Astrocyte of the spinal cord (primary cell): ENCODE measurements around the gene TET2.

Source experiments
- DNase-seq: peaks from one replicate; pipeline ENCODE4 v3.0.0; 2011; ENCODE audit warnings: low read depth, low spot score
- H3K4me3 ChIP-seq: 2 replicates; pipeline ENCODE4 v1.5.1; 2011; ENCODE audit warnings: low read depth, mild to moderate bottlenecking, low read length, moderate library complexity
- in situ Hi-C: cut with HindIII; loops from 2 replicates; pipeline ENCODE4 v1.10.0; 2017; ENCODE audit warnings: low sequenced_read_pairs
- TF ChIP-seq, protein P1 (sequence below): IDR thresholded peaks from 2 replicates; pipeline ENCODE4 v1.5.1; 2012; ENCODE audit warnings: low read depth, mild to moderate bottlenecking, low read length, inconsistent platforms

The TET2 gene

DNA sequence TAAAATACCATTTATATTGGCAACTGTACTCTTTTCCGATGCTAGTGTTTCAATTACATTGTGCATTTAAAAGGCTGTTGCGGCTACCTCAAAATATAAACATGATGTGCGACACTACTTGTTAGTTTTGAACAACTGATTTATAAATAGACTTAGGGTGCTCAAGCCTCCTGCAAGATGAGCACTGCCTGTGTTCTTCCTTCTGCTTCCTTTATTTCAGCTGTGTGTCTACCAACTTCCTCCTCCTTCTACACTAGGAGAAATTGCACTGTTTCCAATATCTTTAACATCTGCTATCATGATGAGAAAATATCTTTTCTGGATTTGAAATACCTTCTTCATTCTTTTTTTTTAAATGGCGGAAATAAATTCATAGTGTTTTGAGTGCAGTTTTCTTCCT is 24.0 kb downstream of the TET2 start:
- H3K4me3 ChIP-seq, result no peak overlapping the region
- DNase-seq, result no peak
- TF ChIP-seq, protein P1, sequence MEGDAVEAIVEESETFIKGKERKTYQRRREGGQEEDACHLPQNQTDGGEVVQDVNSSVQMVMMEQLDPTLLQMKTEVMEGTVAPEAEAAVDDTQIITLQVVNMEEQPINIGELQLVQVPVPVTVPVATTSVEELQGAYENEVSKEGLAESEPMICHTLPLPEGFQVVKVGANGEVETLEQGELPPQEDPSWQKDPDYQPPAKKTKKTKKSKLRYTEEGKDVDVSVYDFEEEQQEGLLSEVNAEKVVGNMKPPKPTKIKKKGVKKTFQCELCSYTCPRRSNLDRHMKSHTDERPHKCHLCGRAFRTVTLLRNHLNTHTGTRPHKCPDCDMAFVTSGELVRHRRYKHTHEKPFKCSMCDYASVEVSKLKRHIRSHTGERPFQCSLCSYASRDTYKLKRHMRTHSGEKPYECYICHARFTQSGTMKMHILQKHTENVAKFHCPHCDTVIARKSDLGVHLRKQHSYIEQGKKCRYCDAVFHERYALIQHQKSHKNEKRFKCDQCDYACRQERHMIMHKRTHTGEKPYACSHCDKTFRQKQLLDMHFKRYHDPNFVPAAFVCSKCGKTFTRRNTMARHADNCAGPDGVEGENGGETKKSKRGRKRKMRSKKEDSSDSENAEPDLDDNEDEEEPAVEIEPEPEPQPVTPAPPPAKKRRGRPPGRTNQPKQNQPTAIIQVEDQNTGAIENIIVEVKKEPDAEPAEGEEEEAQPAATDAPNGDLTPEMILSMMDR, result no peak
- in situ Hi-C loops, result no loop called here

DNA sequence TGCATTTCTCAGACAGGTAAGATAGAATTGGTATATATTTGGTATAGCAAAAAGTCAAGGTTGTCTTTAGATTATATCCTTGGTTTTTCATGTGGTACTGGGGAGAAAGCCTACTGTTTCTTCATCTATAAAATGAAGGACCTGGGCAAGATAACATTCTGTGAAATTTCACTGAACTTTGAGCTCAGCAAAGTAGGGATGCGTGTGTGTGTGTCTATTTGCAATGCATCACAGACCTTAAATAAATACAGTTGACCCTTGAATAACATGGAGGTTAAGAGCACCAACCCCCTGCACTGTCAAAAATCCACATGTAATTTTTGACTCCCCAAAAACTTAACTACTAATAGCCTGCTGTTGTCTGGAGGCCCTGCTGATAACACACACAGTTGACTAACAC is 25.2 kb downstream of the TET2 start:
- in situ Hi-C loops, result no loop called here
- DNase-seq, result no peak
- TF ChIP-seq, protein P1, result no peak
- no peak overlapping the region for H3K4me3 ChIP-seq

DNA sequence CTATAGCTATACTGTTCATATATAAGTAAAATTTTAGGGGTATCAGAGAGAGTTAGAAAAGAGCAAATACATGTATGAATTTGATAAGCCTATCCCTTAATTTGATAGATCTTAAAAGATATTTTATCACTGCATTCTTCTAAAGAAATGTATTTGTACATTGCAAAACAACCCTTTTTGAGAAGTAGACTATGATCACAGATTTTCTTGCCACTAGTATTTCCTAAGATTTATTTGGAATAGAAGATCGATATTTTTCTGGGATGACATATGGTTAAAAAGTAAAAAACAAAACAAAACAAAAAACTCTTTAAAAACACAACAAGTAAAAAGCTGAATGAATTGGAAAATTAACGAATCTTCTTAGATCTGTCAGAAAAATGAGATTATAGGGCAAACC is 27.4 kb downstream of the TET2 start:
- in situ Hi-C loops, result no loop called here
- TF ChIP-seq, protein P1, result no peak
- no peak overlapping the region for H3K4me3 ChIP-seq
- no peak for DNase-seq

DNA sequence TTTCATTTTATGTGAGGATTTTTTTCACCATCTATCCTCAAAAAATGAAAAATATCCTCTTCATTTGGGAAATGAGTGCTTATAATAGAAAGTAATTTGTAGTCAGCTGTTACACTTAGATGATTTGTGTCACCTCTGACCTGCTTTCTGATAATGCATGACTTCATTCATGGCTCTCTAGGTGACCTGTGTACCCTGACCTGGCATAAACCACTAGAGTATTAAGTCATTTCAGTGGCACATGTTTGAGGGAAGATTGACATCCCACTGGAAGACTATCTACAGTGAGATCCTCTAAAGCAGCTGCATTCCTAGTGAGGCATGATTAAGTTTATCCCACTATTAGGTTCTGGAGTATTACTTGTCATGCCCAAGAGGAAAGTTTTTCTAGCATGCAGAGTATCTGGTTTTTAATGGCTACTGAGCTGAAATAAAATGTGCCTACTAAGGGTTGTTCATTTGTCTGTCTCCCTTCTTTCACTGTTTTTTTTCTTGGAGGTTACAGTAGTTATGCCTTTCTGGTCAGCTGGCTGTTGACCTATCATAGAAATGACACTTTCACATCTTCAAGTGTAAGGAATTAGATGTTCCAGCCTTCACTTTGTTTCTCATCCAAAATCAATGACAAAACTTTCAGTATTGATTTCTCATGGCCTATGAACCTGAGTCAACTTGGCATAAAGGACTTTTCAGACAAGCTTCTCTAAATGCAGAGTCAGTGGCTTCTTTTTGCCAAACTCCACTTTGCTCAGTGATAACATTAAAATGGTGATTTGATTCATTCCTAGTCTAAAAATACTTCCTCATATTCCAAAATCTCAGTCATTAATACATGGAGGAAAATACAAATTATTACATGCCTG is 33.1 kb downstream of the TET2 start:
- no peak overlapping the region for H3K4me3 ChIP-seq
- in situ Hi-C loops, result no loop called here
- no peak for DNase-seq
- TF ChIP-seq, protein P1, result no peak

DNA sequence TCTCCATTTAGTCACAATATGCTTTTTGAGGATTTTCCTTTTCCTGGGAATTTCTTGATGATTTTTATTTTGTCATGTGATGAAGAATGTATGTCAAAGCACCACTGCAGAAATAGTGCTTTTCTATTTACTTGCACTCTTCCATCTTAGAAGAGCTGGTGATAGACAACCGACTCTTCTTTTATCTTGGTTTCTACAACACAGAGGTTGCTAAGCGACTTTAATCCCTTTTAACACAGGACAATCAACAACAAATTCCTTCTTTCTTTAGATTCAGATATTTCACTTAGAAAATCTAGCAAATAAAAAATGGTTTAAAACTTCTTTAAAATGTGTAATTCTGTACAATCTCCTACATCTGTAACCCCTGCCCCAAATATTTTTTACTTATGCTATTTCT is 34.6 kb downstream of the TET2 start:
- in situ Hi-C loops, result no loop called here
- TF ChIP-seq, protein P1, result no peak
- DNase-seq, result no peak
- H3K4me3 ChIP-seq, result no peak overlapping the region

DNA sequence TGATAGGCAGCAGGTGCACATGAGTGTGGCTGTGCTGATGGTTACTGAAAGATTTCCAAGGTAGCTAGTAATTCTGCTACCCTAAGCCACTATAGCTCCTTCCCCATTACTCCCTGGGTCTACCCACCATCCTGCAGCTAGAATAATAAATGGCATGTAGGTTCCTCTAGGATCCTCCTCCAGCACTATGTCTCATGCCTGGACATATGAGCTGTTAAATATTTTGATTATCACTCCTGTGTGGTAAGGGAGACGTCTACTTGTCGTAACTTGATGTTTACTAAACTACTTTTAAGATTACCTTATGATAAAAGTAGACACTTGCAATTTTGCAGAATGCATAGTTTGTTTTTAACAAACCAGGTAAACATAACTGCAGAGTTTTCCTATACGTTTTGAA is 35.5 kb downstream of the TET2 start:
- H3K4me3 ChIP-seq, result no peak overlapping the region
- DNase-seq, result no peak
- TF ChIP-seq, protein P1, result no peak
- in situ Hi-C loops, result no loop called here
